ENCODE data around the gene RADIL.

- TF ChIP-seq CTCF (IDR thresholded peaks at IDR 0.05), result no peak
- TF ChIP-seq EP300 (IDR thresholded peaks at IDR 0.05), result no peak
- TF ChIP-seq POLR2A (IDR thresholded peaks at IDR 0.05), result no peak
Observed at GRCh38 chr7:4788627-4789189, 94.8 kb downstream of the RADIL start.
